Adrenal gland (tissue), 19 donors: ENCODE results near the gene RASD2. TPM values are rescaled to one million over a fixed set of nuclear protein-coding genes. Genes with fewer than 3 reads are reported as not detected.
"Not testable (repeated sequence)": the region's sequence is repeated elsewhere in the genome, so short reads cannot be mapped to it uniquely, and the experiment has no call there.

ENCODE experiments used
- DNase-seq, 7 donors: peaks; one replicate each; pipeline ENCODE4 v3.0.0-alpha.2; 2019 to 2020
- H3K27ac ChIP-seq, 5 donors: fragments of 200-600 bp; sonication (generic) in 4 of 5; 1 replicate in 3 of 5; 2 replicates in 2 of 5; pipeline versions ENCODE4 v1.5.1 to v1.8.0; 2016 to 2020; ENCODE audit warnings: mild to moderate bottlenecking in 1 of 5
- H3K27me3 ChIP-seq: fragments of 200-600 bp; 2 replicates; pipeline ENCODE4 v1.8.0; 2021
- H3K36me3 ChIP-seq, 2 donors: fragments of 200-600 bp; replicated peaks in 1 of 2; 1 replicate in 1 of 2; 2 replicates in 1 of 2; pipeline versions ENCODE4 v1.5.1 to v1.8.0; 2018 to 2022
- H3K4me1 ChIP-seq, 2 donors: fragments of 200-600 bp; replicated peaks in 1 of 2; 1 replicate in 1 of 2; 2 replicates in 1 of 2; pipeline versions ENCODE4 v1.5.1 to v1.8.0; 2018 to 2021
- H3K4me3 ChIP-seq, 4 donors: fragments of 200-600 bp; sonication (generic) in 3 of 4; one replicate each; pipeline ENCODE4 v1.5.1; 2016 to 2018
- H3K9me3 ChIP-seq, 3 donors: fragments of 200-600 bp; sonication (generic) in 1 of 3; replicated peaks in 1 of 3; 1 replicate in 2 of 3; 2 replicates in 1 of 3; pipeline versions ENCODE4 v1.5.1 to v1.8.0; 2016 to 2021
- POLR2A ChIP-seq, 2 donors: fragments of 450-650 bp; IDR thresholded peaks; one replicate each; pipeline ENCODE4 v1.6.1; 2017; ENCODE audit warnings: antibody characterized with exemption in 2 of 2, mild to moderate bottlenecking in 2 of 2, moderate library complexity in 1 of 2
- WGBS, 4 donors: extraction: QIAGEN DNeasy Blood & Tissue Kit in 2 of 4; methylation state at CpG; one replicate each; pipeline versions ENCODE4 v1.1.5 to v1.1.7; 2013 to 2017; 5-methylcytosine and 5-hydroxymethylcytosine counted together
- intact Hi-C, 2 donors: fragments of 100-400 bp; cut with DNase I; formaldehyde crosslinking; loops; one replicate each; pipeline versions ENCODE4 v1.14.1 to v1.15.0; 2022 to 2023
- long read RNA-seq, 10 donors: library from polyadenylated mRNA in 3 of 10; unstranded in 2 of 10; stranded (forward) in 1 of 10; transcript quantifications; one replicate each; pipeline ENCODE4 v2.0.0 and lab custom pipeline, GENCODE V29; 2021 to 2026
- polyA plus RNA-seq, 3 donors: library from polyadenylated mRNA; stranded (reverse); fragments of 200-250 nt in 2 of 3; fragments of 350-450 nt in 1 of 3; fragmentation: Illumina TruSeq in 1 of 3; extraction: RNeasy Lipid Tissue Mini Kit (QIAGEN cat#74804) in 1 of 3; gene quantifications; one replicate each; pipeline ENCODE4 v1.2.3, GENCODE V29; 2013 to 2014
- total RNA-seq, 9 donors: library from RNA; depleted of rRNA in 4 of 9; stranded (reverse); fragments of >200 nt in 4 of 9; fragments of 120-200 nt in 1 of 9; fragmentation: NEBNext Ultra II Directional in 1 of 9; extraction: Animal tissue kit (Norgen Biotek cat#: 25700) in 1 of 9; gene quantifications; one replicate each; pipeline versions ENCODE4 v1.1.0 to v1.2.4, GENCODE V29; 2013 to 2023
- TF ChIP-seq, protein P1 (sequence below), 6 experiments: fragments of 450-650 bp in 4 of 6; fragments of 200-600 bp in 2 of 6; sonication (generic) in 1 of 6; IDR thresholded peaks; 1 replicate in 5 of 6; 2 replicates in 1 of 6; pipeline versions ENCODE4 v1.5.1 to v1.8.0; 2016 to 2021; ENCODE audit warnings: antibody characterized with exemption in 6 of 6, mild to moderate bottlenecking in 2 of 6, moderate library complexity in 1 of 6
- donor health status: healthy with polysubstance abuse.
- donor health status: Bipolar disorder and iron deficiency.
- donor health status: DM: yes; HTN: yes; CAD: no.
- donor health status: DM: no; HTN: no; CAD: no.
- donor health status: DM: no; HTN: no; CAD: no.
- donor health status: DM: yes; HTN: yes; CAD: no.

Gene RASD2
- total RNA-seq (1 to 10 TPM in 7 of 9 donors, under 1 TPM in 2; 0.06 to 6.8 (median 1.7) TPM), polyA plus RNA-seq (10 to 100 TPM in 1 of 3 donors, 1 to 10 TPM in 2; 3.2 to 10.4 (median 3.8) TPM)
- long read RNA-seq, donor 1, result 0 reads
- long read RNA-seq, donor 2, result 0 reads
- long read RNA-seq, donor 3, result 0 reads
- long read RNA-seq, donor 4, result 0 reads
- long read RNA-seq, donor 5, partial matches to known transcripts, result 0 of 2 reads
- long read RNA-seq, donor 5, other reads (novel, unspliced or antisense), result 0 of 2 reads
- long read RNA-seq, donor 6, partial matches to known transcripts, result 0 of 2 reads
- long read RNA-seq, donor 6, other reads (novel, unspliced or antisense), result 2 of 2 reads
- long read RNA-seq, donor 7, result 0 reads
- long read RNA-seq, donor 8, result 0 reads
- long read RNA-seq, donor 9, result 0 reads
- long read RNA-seq, donor 10, result 0 reads

- intact Hi-C loops, result no loop called here
- H3K27ac ChIP-seq, result peak within 1 kb of the TSS in 2 of 5 donors; percentile 56 to 70
- no peaks in the 10 kb centered on the region for H3K9me3 ChIP-seq
- peak; percentile 27 to 83 (median 45) for DNase-seq
- H3K4me1 ChIP-seq, result peaks cover 13 to 30% of the 10 kb centered on the region in 2 donors
- WGBS, 4 donors, result 0 to 5% (median 1%) methylated on average over 8 to 49 of the region's 49 CpGs; no CpG with 5 or more reads in 1 of the 4 donors
- peak in 1 of 2 donors; percentile 12 for TF ChIP-seq POLR2A (IDR thresholded peaks at IDR 0.05)
- TF ChIP-seq, protein P1, sequence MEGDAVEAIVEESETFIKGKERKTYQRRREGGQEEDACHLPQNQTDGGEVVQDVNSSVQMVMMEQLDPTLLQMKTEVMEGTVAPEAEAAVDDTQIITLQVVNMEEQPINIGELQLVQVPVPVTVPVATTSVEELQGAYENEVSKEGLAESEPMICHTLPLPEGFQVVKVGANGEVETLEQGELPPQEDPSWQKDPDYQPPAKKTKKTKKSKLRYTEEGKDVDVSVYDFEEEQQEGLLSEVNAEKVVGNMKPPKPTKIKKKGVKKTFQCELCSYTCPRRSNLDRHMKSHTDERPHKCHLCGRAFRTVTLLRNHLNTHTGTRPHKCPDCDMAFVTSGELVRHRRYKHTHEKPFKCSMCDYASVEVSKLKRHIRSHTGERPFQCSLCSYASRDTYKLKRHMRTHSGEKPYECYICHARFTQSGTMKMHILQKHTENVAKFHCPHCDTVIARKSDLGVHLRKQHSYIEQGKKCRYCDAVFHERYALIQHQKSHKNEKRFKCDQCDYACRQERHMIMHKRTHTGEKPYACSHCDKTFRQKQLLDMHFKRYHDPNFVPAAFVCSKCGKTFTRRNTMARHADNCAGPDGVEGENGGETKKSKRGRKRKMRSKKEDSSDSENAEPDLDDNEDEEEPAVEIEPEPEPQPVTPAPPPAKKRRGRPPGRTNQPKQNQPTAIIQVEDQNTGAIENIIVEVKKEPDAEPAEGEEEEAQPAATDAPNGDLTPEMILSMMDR (IDR thresholded peaks at IDR 0.05), result no peak
- no peaks in the 10 kb centered on the region for H3K27me3 ChIP-seq
- no peaks in the 10 kb centered on the region for H3K36me3 ChIP-seq
- peak within 1 kb of the TSS in 2 of 4 donors; percentile 28 to 64 for H3K4me3 ChIP-seq
Observed at GRCh38 chr22:35540595-35541253, at the start of gene RASD2. RASD2 (plus strand) TSS chr22:35540831; CDS start chr22:35546810, 5,979 bp downstream.

DNA sequence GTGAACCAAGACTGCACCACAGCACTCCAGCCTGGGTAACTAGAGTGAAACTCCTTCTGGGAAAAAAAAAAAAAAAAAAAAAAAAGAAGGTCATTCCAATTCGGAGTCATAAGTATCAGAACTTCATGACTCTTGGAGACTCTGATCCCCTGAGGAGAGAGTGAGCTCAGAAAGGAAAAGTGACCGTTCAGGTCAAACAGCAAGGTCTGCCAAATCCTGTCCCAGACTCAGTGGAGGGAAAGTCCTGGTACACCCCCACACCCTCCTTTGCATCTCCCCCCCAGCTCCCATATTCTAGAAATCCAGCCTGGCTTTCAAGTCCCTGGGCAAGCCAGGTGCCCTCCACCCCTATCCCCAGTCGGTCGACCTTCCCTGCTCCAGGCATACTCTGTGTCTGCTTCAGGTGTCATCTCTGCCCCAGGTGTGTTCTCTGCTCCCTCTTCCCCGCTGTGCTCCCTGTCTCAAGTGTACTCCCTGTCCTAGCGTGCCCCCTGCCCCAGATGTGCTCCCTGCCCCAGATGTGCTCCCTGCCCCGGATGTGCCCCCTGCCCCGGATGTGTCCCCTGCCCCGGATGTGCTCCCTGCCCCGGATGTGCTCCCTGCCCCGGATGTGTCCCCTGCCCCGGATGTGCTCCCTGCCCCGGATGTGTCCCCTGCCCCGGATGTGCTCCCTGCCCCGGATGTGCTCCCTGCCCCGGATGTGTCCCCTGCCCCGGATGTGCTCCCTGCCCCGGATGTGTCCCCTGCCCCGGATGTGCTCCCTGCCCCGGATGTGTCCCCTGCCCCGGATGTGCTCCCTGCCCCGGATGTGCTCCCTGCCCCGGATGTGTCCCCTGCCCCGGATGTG lies 49.3 kb upstream of the RASD2 start:
- H3K4me3 ChIP-seq, H3K27me3 ChIP-seq, H3K4me1 ChIP-seq, DNase-seq, H3K27ac ChIP-seq, H3K36me3 ChIP-seq, H3K9me3 ChIP-seq, intact Hi-C loops: not testable (repeated sequence)
- WGBS, 4 donors, result 72 to 83% (median 78%) methylated on average over 5 to 17 of the region's 24 CpGs

GRCh38 chr22:35491908-35492380 lies 48.7 kb upstream of the RASD2 start:
- no peak for DNase-seq
- Histone ChIP-seq H3K4me1 (no peaks in the 10 kb centered on the region), H3K27ac (no peak overlapping the region), H3K27me3 (no peaks in the 10 kb centered on the region), H3K4me3 (no peak overlapping the region), H3K36me3 (no peaks in the 10 kb centered on the region), H3K9me3 (no peaks in the 10 kb centered on the region)
- 60 to 80% (median 73%) methylated on average over 1 to 3 of the region's 3 CpGs for WGBS, 4 donors
- intact Hi-C loops, result no loop called here
- TF ChIP-seq, protein P1 (IDR thresholded peaks at IDR 0.05), result no peak
- TF ChIP-seq POLR2A (IDR thresholded peaks at IDR 0.05), result no peak

GRCh38 chr22:35493074-35493473 lies 47.6 kb upstream of the RASD2 start:
- H3K4me3 ChIP-seq, result no peak overlapping the region
- WGBS, 4 donors, result 73 to 84% (median 78%) methylated on average over 5 of the region's 5 CpGs
- H3K4me1 ChIP-seq, result no peaks in the 10 kb centered on the region
- no peak for DNase-seq
- no peak overlapping the region for H3K27ac ChIP-seq
- H3K27me3 ChIP-seq, result no peaks in the 10 kb centered on the region
- H3K36me3 ChIP-seq, result no peaks in the 10 kb centered on the region
- H3K9me3 ChIP-seq, result no peaks in the 10 kb centered on the region
- intact Hi-C loops, result no loop called here
- TF ChIP-seq, protein P1 (IDR thresholded peaks at IDR 0.05), result no peak
- no peak for TF ChIP-seq POLR2A (IDR thresholded peaks at IDR 0.05)

GRCh38 chr22:35495711-35496110 lies 44.9 kb upstream of the RASD2 start:
- H3K4me1 ChIP-seq, intact Hi-C loops, H3K4me3 ChIP-seq, H3K36me3 ChIP-seq, DNase-seq, H3K27me3 ChIP-seq, H3K27ac ChIP-seq, H3K9me3 ChIP-seq: not testable (repeated sequence)
- WGBS, 4 donors, result 90 to 98% (median 92%) methylated on average over 14 of the region's 14 CpGs
